HL-60/S4 (cell line): ENCODE data around the gene IQSEC1.

Source experiments
- in situ Hi-C: fragments of 300-500 bp; cut with MboI; formaldehyde crosslinking; loops from 2 replicates; pipeline ENCODE4 v1.14.3; 2022; ENCODE audit warnings: low sequenced_read_pairs

IQSEC1 gene

DNA sequence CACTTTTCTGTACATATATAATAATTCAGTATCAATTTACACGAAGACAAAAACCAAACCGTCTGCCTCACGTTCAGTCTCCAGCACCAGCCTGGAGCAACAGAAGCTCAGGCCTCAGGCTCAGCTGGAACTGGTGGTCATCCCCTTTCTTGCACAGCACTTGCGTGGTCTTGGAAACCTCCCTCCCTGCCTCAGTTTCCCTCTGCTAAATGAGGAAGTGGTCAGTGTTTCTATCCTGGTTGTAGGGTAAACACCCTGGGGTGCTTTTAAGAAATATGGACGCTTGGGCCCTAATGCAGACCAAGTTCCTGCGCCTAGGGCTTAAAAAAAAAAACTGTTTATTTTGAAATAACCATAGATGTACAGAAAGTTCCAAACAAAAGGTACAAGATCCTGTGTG is 21.6 kb downstream of the IQSEC1 start:
- in situ Hi-C loops = no loop called here

DNA sequence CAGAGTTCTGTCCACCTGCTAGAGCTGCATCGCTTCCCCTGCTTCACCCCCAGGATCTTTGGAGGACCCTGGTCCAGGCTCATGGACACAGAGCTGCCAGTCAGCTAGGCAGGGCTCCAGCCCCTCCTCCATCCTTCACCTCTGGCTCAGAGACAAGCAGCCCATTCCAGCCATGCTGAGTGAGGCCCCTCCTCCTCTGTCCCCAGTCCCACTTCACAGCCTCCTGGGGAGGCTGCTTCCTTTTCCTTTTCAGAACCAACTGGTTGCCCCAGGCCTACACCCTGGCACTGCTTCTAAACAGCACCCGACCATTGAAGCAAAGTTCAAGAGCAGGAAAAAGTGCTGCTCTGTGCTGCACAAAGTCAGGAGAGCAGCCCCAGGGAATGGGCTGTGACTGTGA is 22.2 kb downstream of the IQSEC1 start:
- in situ Hi-C loops = no loop called here

DNA sequence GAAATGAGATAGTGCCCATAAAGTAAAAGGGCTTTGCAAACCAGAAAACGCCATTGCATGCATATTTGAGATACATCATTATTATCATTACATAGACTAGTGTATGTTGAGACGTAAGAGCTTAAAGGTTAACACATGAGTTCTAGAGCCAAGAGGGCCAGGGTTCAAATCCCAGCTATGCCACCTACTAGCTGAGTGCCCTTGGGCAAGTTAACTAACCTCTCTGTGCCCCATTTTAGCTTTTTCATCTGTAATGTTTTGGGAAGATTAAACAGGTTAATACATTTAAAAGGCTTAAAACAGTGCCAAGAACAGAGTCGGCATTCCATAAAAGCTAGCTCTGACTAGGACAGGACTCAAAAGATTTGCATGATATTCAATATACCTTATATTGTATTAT is 22.8 kb downstream of the IQSEC1 start:
- in situ Hi-C loops = no loop called here

DNA sequence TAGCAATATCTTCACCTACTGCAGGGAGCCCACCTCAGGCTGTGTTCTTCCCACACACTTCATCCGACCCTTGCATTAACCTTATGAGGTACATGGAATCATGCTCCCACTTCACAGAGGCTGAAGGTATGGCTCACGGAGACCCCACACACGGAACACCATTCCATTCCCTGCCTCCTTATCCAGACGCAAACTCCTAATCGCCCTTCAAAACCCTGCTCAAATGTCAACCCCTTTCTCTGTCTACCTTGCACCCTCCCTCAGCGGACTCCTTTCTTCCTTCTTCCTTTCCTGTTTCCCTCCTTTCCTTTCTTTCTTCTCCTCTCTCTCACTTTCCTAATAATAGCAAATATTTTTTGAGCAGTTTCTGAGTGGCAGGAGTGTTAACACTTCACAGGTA is 23.8 kb downstream of the IQSEC1 start:
- in situ Hi-C loops = no loop called here

DNA sequence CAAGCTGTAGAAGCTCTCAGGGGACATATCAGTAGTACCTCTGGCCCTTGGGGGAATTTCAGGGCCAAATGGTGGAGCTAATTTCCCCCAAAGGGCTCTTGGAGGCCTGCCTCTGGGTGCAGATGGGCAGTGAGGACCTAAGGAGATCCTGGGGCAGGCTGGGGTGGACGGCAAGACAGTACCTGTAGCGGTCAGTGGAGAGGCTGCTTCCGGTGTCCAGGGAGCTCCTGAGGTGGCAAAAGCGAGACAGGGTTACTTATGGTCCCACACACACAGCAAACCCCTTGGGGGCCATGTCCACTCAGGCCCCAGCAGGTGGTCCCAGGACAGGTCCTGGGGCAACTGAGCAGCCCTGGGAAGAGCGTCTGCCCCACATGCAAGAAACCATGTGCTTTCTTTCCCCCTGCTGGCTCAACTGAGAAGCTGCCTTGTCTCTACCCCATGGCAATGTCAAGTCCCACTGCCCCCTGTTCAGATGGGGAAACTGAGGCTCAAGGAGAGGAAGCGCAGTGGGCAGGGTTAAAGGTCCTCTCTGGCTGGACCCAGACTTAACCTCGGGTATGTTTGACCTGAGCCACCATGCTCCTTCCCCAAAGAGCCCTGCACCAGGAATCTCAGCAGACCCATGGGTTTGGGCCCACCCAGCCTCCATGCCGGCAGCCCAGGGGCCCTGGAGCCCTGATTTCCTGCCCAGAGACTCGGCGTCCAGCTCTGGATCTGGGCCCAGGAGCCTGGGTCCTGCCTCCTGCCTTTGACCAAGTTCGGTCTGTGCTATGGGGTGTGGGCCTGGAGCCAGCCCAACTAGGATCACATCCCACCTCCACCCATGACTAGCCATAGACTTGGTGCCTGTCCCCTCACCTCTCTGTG is 25.7 kb downstream of the IQSEC1 start:
- in situ Hi-C loops = no loop called here

DNA sequence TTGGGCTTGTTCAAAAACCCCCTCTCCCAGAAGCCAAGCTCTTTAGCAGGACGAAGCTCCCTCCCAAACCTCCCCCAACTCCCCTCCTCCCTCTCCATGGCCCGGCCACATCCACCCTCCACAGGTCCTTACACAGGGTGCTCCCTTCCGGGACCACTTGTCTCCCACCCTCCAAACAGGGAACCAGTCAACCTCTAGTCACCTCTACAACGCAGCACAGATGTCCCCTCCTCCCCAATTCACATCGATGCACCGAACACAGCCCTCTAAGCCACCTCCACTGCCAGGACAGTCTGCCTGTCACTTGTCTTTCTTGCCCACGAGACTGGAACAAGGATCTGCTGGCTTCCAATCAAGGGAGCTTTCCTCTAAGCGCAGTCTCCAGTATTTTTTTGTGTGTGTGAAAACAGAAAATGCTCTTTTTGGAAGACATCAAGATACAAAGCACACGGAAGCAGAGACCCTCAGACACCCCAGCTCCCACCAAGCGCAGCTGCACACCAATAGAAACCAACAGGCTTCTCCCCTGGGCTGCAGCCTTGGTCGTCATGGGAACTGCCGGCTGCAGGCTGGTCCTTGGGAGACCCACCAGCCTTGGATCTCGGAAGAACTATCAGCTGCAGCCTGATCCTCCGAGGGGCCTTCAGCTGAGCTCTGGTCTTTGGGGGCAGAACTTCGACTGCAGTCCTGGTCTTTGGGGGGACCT is 26.5 kb downstream of the IQSEC1 start:
- in situ Hi-C loops = no loop called here

DNA sequence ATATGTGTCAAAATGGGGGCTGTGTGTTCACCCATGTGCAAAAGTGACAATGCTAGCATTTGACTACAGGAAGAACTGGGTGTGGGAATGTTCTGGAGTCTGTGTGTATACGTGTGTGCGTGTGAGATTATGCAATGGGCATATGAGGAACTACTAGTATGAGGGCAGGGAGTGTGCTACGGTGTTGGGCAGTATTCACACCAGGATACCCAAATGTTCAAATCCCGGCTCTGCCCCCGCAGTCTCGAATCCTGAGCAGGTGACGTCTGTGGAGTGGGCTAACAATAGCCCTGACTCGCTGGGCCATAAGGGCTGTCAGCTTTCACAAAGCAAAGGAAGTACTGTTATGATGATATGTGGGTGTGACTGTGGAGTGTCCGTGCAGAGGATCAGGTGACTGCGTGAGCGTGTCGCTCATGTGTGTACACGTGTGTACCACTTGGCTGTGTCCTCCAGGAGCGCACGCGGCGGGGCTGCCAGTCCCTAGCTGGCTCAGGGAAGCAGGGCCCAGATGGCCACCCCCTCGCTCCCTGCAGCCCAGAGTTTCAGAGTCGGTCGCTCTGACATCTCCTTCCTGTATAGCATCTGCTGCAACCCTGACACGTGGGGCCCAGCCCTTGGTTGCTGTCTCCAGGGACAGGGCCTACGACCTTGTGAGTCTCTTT is 27.2 kb downstream of the IQSEC1 start:
- in situ Hi-C loops = no loop called here

DNA sequence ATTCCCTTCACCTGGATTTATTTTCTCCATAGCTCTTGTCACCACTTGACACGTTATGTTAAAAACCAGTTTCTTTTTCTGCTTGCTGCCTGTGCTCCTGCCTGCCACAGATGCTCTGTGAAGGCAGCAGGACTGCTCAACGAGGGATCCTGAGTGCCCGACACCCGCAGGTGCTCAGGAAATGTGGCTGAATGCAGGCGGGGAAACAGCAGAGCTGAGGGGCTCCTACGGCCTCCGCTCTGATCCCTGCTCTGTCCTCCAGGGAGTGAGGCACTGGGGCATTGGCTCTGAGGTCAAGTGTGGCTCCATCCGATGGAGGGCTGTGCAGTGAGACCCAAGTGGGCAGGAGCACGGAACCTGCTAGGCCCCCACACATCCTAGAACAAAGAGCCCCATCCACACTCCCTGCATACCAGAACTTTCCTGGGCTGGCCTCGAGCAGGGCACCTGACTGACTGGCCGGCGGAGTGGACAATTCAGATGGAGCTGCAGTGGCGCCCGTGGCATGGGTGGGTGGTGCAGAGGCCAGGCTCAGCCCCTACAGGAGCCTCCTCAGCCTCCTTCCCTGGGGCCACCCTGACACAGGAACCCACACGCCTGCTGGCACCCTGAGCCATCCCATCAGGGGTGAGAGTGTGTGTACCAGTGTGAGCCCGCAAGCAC is 27.9 kb downstream of the IQSEC1 start:
- in situ Hi-C loops = no loop called here

DNA sequence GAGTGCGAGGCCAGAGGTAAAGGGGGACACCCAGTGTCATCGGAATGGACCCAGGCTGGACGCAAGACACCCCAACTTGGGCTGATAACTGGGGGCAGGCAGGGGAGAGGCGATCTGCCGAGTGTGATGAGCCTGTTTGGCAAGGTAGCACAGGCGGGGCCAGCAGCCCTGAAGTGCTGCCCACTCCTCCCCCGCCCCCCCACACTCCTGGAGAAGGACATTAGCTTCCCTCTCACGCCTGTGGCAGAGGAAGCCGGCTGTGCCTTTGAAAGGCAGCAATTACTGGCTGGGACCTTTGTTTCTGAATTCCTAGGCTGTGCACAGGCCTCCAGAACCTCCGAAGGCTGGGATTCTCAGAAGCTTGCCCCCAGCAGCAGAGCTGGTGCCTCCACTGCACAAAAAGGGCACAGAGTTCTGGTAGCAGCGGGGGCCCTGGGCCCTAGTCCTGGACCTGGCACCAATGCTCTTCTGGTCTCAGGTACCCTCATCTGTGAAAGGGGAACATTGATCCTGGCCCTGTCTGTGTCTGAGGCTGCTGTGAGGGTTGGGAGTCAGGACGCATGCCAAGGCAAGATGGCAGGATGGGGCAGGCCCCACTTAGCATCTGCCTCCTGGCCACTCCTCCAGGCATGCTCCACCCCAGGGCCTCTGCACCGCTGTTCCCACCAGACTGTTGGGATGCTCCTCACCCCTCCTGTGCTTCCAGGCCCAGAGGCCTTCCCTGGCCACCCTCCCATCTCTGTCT is 28.6 kb downstream of the IQSEC1 start:
- in situ Hi-C loops = no loop called here

DNA sequence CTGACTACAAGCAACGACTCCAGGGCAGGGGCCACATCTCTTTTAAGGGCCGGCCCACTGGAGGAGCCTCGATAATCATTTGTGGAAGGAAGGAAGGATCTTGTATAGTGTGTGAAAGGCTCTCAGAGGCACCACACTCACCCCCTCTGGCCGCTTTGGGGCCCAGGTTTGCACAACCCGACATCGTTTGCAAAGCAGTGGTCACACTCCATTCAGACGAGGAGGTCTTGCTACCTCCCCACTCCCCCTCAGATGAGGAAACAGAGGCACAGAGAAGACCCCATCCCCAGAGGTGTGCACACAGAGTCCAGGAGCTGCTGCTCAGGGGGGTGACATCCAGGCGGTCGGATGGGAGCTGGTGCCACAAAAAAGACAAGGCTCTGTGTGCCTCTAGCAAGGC is 29.6 kb downstream of the IQSEC1 start:
- in situ Hi-C loops = no loop called here

DNA sequence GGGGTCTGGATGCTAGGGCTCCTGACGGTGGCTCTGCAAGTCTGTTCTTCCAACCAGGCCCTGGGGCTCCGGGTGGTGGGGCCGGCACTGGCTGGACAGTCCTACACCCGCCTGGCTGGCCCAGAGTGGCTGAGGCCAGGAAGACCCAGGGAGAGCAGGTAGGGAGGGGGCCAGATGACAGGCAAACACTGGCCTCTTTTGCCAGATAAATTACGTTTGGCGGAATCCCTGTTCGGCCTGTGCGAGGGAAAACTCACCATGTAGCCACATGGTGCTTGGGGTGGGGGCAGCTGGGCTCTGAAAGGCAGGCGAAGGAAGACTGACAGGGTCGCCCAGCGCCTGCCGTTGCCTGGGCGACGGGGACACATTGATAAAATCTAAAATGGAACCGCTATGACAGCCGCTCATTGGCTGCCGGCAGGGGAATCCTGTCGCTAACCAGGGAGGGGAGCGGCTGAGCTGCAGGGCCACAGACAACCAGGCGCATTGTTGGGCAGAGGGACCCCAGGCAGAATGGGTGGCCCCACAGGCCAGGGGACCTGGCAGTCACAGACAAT is 30.4 kb downstream of the IQSEC1 start:
- in situ Hi-C loops = no loop called here

DNA sequence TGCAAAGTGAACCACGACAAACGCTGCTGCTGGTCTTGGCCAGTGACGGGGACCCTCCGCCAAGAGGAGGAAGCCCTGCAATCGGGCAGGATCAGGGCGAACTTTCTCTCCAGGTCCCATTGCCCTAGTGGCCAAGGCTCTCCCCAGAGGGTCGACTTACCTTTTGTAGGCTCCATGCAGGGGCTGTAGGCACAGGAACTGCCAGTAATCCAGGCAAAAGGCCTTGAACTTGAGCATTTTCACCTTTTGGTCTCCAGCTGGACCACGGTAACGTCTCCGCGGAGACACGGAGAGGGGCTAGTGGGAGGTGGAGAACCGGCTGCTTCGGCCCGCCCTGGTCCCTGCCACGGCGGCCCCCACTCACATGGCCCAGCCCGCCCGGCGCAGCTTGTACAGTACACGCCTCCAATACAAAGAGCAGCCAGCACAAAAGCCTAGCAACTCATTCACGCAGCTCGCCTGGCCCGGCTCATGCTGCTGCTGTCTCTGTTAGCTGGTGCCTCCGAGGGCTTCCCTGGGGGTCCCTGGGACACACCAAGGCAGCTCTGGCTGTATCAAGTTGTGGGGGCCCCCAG is 31.0 kb downstream of the IQSEC1 start:
- in situ Hi-C loops = no loop called here

DNA sequence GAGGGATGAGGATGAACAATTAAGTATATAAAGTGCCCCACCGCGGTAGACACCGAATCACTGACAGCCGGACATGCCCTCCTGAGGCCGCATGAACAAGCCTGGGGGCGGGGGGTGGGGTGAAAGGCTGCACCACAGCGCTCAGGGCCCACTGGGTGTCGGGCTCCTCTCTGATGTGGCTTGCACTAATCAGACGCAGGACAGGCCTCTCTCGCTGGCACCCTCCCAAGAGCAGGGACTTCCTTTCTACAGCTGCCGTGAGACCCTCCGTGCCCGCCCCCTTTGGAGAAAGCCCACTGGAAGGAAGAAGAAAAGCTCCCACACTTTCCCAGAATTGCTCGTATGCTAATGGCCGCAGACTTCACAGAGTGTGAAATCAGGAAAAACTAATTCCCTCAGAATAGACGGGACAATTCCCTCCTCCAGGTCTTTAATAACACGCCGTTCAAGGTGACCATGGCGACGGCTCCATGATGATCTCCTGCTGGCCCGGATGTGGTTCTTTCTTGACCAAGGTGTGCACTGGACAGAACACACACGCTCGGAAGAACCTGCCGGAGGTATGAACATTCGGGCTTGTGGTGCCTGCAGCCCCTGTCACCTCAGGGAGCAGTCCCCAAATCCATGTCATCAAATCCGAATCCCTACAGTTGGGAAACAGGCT is 32.0 kb downstream of the IQSEC1 start:
- in situ Hi-C loops = no loop called here

DNA sequence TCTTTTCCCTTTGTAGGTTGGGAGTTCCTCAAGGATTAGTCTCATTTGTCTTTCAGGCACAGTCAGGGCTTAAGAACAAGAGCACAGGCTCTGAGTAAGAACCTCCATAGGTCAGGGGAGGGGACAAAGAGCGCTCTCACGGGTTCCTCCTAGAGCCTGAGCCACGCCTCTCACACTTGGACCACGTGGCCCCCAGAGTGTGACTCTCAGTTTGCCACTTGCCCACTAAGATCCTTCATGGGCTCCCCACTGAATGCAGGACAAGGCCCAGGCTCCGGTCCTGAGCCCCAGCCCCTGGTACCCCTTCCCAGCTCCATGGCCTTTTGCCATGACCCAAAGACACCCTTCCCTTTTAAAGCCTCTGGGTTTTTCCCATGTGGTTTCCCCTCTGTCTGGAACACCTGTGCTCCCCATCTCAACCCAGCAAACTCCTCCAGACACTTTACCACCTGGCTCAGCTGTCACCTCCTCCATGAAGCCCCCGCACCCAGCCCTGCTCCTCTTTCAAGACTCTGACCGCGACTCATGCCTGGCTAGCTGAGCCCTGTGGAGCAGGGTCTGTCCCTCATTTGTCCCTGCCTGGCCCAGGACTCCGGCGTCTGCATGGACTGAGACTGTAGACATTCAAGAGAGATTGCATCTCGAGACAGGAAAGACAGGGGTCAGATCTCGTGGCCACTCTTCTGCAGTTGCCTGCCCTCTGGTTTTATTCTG is 32.7 kb downstream of the IQSEC1 start:
- in situ Hi-C loops = no loop called here

DNA sequence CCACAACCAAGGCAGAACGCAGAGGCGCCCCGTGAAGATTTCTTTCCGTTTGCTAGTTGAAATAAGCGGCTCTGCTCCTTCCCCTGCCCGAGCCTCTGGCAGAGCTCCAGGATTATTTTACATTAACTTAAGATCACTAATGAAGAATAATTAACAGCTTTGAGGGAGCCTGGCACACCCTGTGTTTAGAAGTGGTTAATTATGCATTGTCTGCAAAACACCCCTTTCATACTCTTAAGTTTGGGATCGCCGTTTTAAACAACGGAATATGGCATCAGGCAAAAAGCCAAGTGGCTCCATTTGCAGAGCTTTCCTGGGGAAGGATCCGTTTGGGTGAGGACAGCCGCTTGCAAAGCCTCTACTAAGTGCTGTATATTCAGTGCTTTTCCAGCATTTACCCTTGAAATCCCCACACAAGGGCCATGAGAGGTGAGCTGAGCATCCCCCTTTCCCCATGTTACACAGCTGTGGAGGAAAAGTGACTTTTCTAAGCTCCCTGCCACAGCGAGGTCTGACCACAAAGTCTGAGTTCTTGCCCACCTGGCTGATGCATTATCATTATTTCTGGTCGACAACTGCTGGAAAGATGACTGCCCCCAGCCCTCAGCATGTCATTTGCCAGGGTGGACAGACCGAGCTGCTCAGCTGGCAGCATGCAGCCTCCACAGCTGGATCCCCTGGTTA is 33.9 kb downstream of the IQSEC1 start:
- in situ Hi-C loops = no loop called here

DNA sequence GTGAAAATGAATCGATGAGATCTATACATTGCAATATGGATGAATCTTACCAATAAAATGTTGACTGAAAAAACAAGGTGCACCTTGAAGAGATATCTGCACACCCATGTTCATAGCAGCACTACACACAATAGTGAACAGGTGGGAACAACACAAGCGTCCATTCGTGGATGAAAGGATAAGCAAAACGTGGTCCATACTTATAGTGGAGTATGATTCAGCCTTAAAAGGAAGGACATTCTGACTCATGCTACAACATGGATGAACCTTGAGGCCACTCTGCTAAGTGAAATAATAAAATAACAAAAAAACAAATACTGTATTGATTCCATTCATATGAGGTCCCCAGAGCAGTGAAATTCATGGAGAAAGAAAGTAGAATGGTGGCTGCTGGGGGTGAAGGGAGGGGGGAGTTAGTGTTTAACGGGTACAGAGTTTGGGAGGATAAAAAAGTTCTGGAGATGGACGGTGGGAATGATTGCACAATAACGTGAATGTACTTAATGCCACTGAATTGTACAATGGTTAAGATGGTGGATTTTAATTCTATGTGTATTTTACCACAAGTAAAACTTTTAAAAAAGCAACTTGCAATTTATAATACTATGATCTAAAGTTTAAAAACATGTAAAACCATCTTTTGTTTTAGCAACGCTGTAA is 35.6 kb downstream of the IQSEC1 start:
- in situ Hi-C loops = no loop called here

DNA sequence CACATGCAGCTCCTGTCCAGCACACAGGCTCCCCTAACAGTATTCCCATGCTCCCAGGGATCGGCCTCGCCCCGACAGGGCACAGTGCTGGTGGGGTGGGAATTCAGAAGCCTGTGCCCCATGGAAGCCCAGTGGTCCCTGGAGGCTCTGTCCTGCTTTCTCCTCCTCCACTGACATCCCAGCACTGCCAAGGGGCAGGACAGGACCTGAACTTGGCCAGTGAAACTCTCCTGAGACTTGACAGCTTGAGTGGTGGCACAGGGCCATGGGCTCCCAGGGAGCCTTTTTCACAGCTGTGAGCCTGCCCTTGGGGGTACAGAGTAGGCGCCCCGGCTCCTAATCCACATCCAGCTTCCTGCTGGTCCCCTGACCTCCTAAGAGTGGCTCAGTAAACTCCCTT is 38.4 kb downstream of the IQSEC1 start:
- in situ Hi-C loops = no loop called here
